ENCODE measurements around the gene SSBP4.

GRCh38 chr19:18441804-18442788 is 22.9 kb downstream of the SSBP4 start:
- TF ChIP-seq CTCF (conservative IDR thresholded peaks at IDR 0.05; ENCODE audit: low read depth, low read length): no peak
- TF ChIP-seq CHD1 (IDR thresholded peaks at IDR 0.05; ENCODE audit: low read depth, low read length): no peak
- TF ChIP-seq BHLHE40 (IDR thresholded peaks at IDR 0.05; ENCODE audit: low read depth, low read length): no peak
